Measurements from ENCODE around the gene SLC35F4. TPM values are rescaled to one million over a fixed set of nuclear protein-coding genes. Genes with fewer than 3 reads are reported as not detected.

The SLC35F4 gene
- total RNA-seq, 2 donors from 2014 or later, result not detected

DNA sequence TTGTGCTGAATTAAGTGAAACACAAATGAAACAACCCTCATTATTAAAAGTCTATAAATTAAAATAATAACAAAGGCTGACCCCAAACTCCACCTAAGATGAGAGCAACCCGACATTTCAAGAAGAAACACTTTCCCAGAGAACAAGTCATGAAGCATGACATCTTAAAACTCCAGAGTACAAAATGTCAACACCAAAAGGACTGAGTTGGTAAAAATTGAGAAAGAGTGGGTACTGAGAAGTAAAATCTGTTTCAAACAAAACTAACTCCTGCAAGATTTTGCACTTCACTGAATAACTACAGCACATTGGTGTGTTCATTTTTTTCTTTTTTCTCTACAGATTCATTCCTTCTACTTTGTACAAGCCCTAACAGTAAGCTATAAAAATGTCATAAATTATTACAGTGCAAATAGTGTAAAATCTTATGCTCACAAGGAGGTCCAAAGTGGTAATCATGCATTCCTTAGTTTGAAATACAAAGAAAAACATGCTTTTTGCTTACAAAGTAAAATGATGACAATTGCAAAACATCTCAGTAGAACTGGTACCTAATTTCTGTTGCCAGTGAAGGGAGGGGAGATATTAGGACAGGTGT lies 31.8 kb downstream of the SLC35F4 start:
- ATAC-seq (ENCODE audit: insufficient number of reproducible peaks, low FRiP score, low read depth), result no peak
- Histone ChIP-seq H3K9me3 (no peaks in the 10 kb centered on the region), H3K27ac (peak overlapping the region in 1 of 2 donors; percentile 49)

GRCh38 chr14:57833323-57833722 lies 32.6 kb downstream of the SLC35F4 start:
- peak overlapping the region in 1 of 2 donors; percentile 49 for H3K27ac ChIP-seq

More for the DNA sequence above, 31.8 kb downstream of the SLC35F4 start:
- Histone ChIP-seq H3K4me3 (no peak overlapping the region), H3K27me3 (replicated peaks; ENCODE audit: insufficient read depth) (no peaks in the 10 kb centered on the region), H3K4me1 (ENCODE audit: control insufficient read depth in 1 of 2, low read depth in 2 of 2) (peaks cover 7 to 36% of the 10 kb centered on the region in 2 donors), H3K36me3 (no peaks in the 10 kb centered on the region)
- TF ChIP-seq, protein P1, sequence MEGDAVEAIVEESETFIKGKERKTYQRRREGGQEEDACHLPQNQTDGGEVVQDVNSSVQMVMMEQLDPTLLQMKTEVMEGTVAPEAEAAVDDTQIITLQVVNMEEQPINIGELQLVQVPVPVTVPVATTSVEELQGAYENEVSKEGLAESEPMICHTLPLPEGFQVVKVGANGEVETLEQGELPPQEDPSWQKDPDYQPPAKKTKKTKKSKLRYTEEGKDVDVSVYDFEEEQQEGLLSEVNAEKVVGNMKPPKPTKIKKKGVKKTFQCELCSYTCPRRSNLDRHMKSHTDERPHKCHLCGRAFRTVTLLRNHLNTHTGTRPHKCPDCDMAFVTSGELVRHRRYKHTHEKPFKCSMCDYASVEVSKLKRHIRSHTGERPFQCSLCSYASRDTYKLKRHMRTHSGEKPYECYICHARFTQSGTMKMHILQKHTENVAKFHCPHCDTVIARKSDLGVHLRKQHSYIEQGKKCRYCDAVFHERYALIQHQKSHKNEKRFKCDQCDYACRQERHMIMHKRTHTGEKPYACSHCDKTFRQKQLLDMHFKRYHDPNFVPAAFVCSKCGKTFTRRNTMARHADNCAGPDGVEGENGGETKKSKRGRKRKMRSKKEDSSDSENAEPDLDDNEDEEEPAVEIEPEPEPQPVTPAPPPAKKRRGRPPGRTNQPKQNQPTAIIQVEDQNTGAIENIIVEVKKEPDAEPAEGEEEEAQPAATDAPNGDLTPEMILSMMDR (IDR thresholded peaks at IDR 0.05), result no peak
- DNase-seq (ENCODE audit: low spot score), result no peak

DNA sequence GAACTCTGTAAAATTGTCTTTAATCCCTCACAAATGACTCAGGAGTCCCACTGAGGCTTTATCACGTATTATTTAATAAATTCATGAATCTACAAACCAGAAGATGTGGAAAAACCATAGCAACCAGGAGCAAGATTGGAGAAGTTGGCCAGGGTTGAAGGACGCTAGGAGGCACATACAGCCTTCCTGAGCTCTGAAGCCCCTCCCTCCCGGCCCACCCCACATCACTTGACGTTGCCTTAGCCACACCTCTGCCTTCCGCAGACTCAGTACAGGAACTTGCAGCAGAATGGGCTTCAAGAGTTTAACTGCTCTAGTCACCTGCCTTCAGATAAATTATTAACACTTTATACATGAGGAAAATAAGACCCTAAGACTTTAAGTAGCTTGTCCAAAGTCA lies 33.9 kb downstream of the SLC35F4 start:
- H3K9me3 ChIP-seq, result no peaks in the 10 kb centered on the region
- ATAC-seq (ENCODE audit: insufficient number of reproducible peaks, low FRiP score, low read depth), result no peak

More at GRCh38 chr14:57833323-57833722, 32.6 kb downstream of the SLC35F4 start:
- Histone ChIP-seq H3K27me3 (replicated peaks; ENCODE audit: insufficient read depth) (no peaks in the 10 kb centered on the region), H3K36me3 (no peaks in the 10 kb centered on the region), H3K9me3 (no peaks in the 10 kb centered on the region), H3K4me1 (ENCODE audit: control insufficient read depth in 1 of 2, low read depth in 2 of 2) (peaks cover 7 to 36% of the 10 kb centered on the region in 2 donors), H3K4me3 (no peak overlapping the region)
- peak; percentile 67 for ATAC-seq (ENCODE audit: insufficient number of reproducible peaks, low FRiP score, low read depth)
- TF ChIP-seq, protein P1 (IDR thresholded peaks at IDR 0.05), result no peak
- DNase-seq (ENCODE audit: low spot score), result peak; percentile 46

GRCh38 chr14:57828713-57829112 lies 37.2 kb downstream of the SLC35F4 start:
- no peak overlapping the region for H3K27ac ChIP-seq
- TF ChIP-seq, protein P1 (IDR thresholded peaks at IDR 0.05), result no peak
- H3K4me3 ChIP-seq, result no peak overlapping the region
- no peak for DNase-seq (ENCODE audit: low spot score)
- peaks cover 4 to 9% of the 10 kb centered on the region in 2 donors for H3K4me1 ChIP-seq (ENCODE audit: control insufficient read depth in 1 of 2, low read depth in 2 of 2)
- no peak for ATAC-seq (ENCODE audit: insufficient number of reproducible peaks, low FRiP score, low read depth)
- no peaks in the 10 kb centered on the region for H3K9me3 ChIP-seq
- no peaks in the 10 kb centered on the region for H3K36me3 ChIP-seq
- no peaks in the 10 kb centered on the region for H3K27me3 ChIP-seq (replicated peaks; ENCODE audit: insufficient read depth)

More for the DNA sequence above, 33.9 kb downstream of the SLC35F4 start:
- no peak overlapping the region for H3K4me3 ChIP-seq
- H3K36me3 ChIP-seq, result no peaks in the 10 kb centered on the region
- TF ChIP-seq, protein P1 (IDR thresholded peaks at IDR 0.05), result no peak
- no peak for DNase-seq (ENCODE audit: low spot score)
- H3K27ac ChIP-seq, result no peak overlapping the region
- no peaks in the 10 kb centered on the region for H3K27me3 ChIP-seq (replicated peaks; ENCODE audit: insufficient read depth)
- H3K4me1 ChIP-seq (ENCODE audit: control insufficient read depth in 1 of 2, low read depth in 2 of 2), result peaks cover 7 to 36% of the 10 kb centered on the region in 2 donors

GRCh38 chr14:57823015-57823660 lies 42.8 kb downstream of the SLC35F4 start:
- H3K4me3 ChIP-seq, result no peak overlapping the region
- TF ChIP-seq, protein P1 (IDR thresholded peaks at IDR 0.05), result no peak
- DNase-seq (ENCODE audit: low spot score) (no peak), ATAC-seq (ENCODE audit: insufficient number of reproducible peaks, low FRiP score, low read depth) (no peak)
- H3K36me3 ChIP-seq, result no peaks in the 10 kb centered on the region
- no peak overlapping the region for H3K27ac ChIP-seq
- H3K27me3 ChIP-seq (replicated peaks; ENCODE audit: insufficient read depth), result no peaks in the 10 kb centered on the region
- H3K4me1 ChIP-seq (ENCODE audit: control insufficient read depth in 1 of 2, low read depth in 2 of 2), result no peaks in the 10 kb centered on the region
- no peaks in the 10 kb centered on the region for H3K9me3 ChIP-seq
